ENCODE data around the gene MAN2A2.
"Not testable (repeated sequence)": the region's sequence is repeated elsewhere in the genome, so short reads cannot be mapped to it uniquely, and the experiment has no call there.

Gene MAN2A2

GRCh38 chr15:90922712-90923322 lies 19.7 kb downstream of the MAN2A2 start:
- DNase-seq, result not testable (repeated sequence)

DNA sequence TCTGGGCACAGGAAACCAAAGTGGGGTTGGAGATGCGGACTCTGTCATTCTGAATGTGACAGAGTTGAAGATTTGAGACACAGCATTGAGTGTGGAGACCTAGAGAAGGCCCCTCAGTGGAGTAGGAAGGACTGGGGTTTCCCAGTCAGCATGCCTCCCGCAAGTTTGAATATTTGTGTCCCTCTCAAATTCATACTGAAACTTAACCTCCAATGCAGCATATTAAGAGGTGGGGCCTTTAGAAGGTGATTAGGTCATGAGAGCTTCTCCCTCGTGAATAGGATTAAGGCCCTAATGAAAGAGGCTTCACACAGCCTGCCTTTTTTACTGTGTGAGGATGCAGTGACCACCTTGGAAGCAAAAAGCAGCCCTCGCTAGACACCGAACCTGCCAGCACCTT lies 21.3 kb downstream of the MAN2A2 start:
- no peak for DNase-seq

DNA sequence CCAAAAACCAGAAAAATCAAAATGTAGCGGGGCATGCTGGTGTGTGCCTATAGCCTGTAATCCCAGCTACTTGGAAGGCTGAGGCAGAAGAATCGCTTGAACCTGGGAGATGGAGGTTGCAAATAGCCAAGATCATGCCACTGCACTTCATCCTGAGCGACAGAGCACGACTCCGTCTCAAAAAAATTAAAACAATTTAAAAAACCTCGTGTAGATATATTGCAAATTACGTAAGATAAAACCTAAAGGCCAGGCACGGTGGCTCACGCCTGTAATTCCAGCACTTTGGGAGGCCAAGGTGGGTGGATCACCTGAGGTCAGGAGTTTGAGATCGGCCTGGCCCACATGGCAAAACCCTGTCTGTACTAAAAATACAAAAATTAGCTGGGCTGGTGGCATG lies 23.7 kb downstream of the MAN2A2 start:
- DNase-seq, result not testable (repeated sequence)

DNA sequence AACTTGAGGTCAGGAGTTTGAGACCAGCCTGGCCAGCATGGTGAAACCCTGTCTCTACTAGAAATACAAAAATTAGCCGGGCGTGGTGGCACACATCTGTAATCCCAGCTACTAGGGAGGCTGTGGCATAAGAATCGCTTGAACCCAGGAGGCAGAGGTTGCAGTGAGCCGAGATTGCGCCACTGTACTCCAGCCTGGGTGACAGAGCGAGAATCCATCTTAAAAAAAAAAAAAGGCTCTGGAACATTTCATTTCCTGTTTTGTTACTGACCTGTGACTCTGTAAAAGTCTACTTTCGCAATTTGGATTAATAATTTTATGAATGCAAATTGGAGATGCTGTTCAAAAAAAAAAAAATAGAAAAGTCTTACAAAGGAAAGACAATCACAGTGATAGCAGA lies 25.0 kb downstream of the MAN2A2 start:
- not testable (repeated sequence) for DNase-seq

DNA sequence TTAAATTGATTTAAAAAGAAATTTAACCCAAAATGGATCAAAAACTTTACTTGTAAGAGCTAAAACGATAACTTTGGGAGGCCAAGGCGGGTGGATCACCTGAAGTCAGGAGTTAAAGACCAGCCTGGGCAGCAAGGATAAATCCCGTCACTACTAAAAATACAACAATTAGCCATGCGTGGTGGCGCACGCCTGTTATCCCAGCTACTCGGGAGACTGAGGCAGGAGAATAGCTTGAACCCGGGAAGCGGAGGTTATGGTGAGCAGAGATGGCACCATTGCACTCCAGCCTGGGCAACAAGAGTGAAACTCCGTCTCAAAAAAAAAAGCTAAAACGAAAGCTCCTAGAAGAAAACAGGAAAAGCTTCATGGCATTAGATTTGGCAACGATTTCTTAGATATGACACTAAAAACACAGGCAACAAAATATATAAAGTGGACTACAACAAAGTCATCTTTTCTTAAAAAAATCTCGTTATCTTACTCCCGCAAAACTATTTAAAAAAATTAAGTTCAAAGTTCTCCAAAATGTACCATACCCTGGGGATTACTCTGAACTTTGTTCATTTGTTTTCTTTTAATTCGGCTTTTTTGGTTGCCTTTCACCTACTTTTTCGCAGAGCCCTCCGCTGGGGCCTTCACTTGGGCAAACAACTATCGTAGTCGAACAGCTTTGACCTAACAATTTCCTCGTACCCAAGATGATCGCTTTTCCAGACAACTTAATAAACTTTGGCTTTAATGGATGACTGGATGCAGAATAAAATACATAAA lies 26.3 kb downstream of the MAN2A2 start:
- DNase-seq, result no peak

GRCh38 chr15:90930861-90931574 lies 27.9 kb downstream of the MAN2A2 start:
- DNase-seq, result no peak

DNA sequence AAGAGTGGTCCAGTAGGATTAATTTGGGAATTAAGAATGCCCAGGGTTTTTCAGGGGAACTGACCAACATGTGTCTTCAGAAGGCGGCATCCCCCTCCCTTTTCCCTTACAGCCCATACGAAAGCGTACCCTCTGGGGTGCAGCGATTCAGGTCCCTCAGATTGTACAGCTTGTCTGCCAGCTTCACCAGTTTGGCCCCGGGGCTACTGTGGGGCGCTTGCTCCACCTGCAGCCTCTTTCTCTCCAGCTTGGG lies 28.4 kb downstream of the MAN2A2 start:
- DNase-seq, result no peak

- peak; percentile 74 for DNase-seq
These were observed 28.9 kb downstream of the MAN2A2 start, which contains the start of gene HDDC3 for GRCh38 chr15:90931828-90932659. Gene HDDC3 (minus strand): TSS chr15:90932549. CDS start chr15:90932540, 9 bp downstream.

DNA sequence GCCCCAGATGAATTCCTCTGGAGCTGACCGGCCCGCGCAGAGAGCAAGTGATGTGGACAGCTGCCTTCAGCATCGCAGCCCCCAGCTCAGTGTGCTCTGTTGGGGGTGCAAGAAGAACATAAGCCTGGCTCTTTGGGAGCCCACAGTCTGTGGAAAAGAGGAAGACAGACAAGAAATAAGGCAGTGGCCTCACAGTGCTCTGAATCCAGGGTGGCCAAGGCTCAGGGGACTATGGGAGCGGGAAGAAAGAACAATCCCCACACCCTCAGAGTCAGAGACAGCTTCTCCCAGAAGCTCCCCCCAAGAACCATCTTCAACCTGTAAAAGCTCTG lies 29.5 kb downstream of the MAN2A2 start:
- no peak for DNase-seq

GRCh38 chr15:90933301-90933700 lies 30.2 kb downstream of the MAN2A2 start:
- DNase-seq, result no peak

GRCh38 chr15:90934256-90934948 lies 31.3 kb downstream of the MAN2A2 start:
- DNase-seq, result peak; percentile 70

DNA sequence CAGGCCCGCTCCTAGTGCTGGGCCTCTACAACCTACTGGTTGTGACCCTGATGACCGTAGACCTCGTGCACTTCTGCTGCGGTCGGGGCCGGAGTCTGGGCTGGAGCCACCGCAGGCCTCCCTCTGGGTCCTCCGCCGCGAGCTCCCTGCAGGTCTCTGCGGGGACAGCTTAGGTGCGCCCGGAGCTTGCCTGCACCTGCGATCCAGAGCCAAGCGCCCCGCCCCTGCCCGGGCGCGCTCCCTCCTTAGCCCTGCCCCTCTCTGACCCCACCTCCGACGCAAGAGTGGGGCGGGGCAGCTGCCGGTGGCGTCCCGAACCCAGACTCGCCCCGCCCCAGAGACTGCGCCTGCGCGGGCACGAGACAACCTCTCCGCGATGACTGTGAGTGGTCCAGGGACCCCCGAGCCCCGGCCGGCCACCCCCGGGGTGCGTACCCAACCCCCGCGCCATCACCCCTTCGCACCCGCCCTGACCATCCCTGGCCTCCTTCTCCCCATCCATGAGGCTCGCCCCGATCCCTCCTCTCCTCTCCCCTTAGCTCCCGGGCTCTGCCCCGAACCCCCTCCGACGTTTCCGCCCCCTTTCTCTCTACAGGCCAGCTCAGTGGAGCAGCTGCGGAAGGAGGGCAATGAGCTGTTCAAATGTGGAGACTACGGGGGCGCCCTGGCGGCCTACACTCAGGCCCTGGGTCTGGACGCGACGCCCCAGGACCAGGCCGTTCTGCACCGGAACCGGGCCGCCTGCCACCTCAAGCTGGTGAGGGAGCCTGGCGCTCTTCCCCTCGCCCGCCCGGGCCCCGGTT lies 32.0 kb downstream of the MAN2A2 start, which contains the start of gene UNC45A:
TSS of gene UNC45A (plus strand) at position 337 of the 803 bp plus-strand sequence. CDS start at position 377, 40 bp downstream.
- peak; percentile 92 for DNase-seq

DNA sequence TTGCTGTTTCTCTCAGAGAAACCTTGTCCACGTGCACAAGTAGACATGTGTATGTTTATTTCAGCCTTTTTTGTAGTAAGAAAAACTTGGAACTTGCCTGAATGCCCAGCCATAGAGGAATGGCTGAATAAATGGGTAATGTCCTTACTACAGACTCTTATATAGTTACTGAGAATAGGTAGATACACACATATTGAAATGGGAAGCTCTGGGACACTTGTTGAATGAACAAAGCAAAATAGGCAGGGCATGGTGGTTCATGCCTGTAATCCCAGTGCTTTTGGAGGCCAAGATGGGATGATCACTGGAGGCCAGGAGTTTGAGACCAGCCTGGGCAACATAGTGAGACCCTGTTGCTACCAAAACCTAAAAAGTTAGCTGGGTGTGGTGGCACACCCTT lies 33.7 kb downstream of the MAN2A2 start:
- DNase-seq, result no peak

DNA sequence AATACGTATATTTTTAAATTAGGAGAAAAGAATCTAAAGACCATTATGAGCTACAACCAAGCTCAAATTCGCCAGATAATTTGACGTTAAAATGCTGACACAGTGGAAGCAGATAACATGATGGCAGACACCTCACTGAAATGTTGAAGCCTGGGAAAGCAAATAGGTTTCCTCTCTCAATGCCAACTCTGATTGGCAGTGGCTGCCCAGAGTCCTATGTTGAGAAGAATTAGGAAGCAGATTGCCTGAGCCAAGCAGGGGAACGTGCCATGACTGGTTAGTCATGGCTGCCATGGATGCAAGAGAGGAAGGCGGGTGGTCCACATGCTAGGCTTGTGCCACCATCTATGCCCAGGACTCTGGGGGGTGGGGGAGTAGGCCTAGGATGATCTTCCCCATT lies 35.2 kb downstream of the MAN2A2 start:
- no peak for DNase-seq

GRCh38 chr15:90939756-90940155 lies 36.7 kb downstream of the MAN2A2 start:
- DNase-seq, result no peak

GRCh38 chr15:90941038-90941437 lies 37.9 kb downstream of the MAN2A2 start:
- no peak for DNase-seq

DNA sequence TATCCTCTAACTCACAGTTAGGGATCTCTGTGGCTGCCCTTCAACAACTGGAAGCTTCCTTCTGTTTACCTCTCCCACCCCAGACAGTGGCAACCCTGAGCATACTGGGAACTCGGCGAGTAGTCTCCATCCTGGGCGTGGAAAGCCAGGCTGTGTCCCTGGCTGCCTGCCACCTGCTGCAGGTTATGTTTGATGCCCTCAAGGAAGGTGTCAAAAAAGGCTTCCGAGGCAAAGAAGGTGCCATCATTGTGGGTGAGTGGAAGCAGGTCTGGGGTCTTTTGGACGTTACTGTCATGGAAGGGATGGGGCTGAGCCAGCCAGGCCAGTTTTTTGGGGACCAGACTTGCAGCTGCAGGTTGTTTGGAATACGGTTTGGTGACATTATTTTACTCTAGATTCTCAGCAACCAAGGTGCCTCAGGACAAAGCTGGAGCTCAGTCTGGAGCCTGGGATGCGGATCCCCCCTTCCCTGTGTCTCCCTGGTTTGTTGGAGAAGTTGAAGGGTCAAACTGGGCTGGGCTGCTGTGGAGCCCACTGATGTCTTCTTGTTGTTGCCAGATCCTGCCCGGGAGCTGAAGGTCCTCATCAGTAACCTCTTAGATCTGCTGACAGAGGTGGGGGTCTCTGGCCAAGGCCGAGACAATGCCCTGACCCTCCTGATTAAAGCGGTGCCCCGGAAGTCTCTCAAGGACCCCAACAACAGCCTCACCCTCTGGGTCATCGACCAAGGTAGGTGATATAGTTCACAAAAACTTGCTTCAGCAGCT lies 39.4 kb downstream of the MAN2A2 start:
- no peak for DNase-seq

GRCh38 chr15:90945091-90945490 lies 42.0 kb downstream of the MAN2A2 start:
- DNase-seq, result no peak

DNA sequence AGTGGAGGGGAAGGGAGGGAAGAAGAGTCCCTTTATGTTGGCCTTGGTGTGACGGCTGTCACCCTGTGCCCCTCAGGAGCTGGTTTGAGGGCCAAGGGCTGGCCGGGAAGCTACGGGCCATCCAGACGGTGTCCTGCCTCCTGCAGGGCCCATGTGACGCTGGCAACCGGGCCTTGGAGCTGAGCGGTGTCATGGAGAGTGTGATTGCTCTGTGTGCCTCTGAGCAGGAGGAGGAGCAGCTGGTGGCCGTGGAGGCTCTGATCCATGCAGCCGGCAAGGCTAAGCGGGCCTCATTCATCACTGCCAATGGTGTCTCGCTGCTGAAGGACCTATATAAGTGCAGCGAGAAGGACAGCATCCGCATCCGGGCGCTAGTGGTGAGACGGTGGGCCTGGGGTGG lies 43.4 kb downstream of the MAN2A2 start:
- no peak for DNase-seq

DNA sequence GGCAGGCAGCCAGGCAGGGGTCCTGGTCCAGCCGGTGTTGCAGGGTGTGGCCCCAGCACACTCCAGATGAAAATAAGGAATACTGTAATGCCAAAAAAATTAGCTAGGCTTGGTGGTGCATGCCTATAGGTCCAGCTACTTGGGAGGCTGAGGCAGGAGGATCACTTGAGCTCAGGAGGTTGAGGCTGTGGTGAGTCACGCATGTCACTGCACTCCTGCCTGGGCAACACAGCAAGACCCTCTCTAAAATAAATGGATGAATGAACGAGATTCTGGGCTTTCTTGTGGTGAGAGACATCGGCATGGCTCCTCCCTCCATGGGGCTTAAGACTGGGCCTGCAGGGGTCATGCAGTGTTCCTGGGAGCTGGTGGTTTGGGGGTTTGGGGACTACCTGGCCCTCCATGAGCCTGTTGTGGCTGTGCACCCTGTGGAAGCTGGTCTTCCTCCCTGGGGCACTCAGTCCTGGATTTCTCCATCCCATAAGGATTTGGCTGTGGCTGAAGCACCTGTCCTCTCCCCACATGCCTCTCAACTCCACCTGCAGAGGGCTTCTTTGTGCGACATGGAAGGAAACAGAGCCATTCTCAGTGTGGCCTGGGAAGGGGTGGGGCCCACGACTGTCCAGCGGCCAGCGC lies 44.0 kb downstream of the MAN2A2 start:
- DNase-seq, result no peak

All from effector CD8-positive, alpha-beta T cell (primary cell).